Ramos (cell line): ENCODE results near the gene ARTN.

Experiments
- in situ Hi-C: fragments of 300-500 bp; cut with MboI; formaldehyde crosslinking; loops from one replicate; pipeline ENCODE4 v1.14.3; 2022; ENCODE audit warnings: low sequenced_read_pairs; ENCODE audit not compliant: unreplicated experiment

ARTN gene

GRCh38 chr1:43981135-43981491 lies 47.5 kb downstream of the ARTN start:
- in situ Hi-C loops, result no loop called here

- in situ Hi-C loops, result no loop called here
These were observed 48.0 kb downstream of the ARTN start for GRCh38 chr1:43981636-43982035.

GRCh38 chr1:43982241-43982640 lies 48.6 kb downstream of the ARTN start:
- in situ Hi-C loops, result no loop called here

GRCh38 chr1:43982808-43983207 lies 49.2 kb downstream of the ARTN start:
- in situ Hi-C loops, result no loop called here

- in situ Hi-C loops, result no loop called here
These were observed 49.8 kb downstream of the ARTN start for GRCh38 chr1:43983253-43983899.

GRCh38 chr1:43984855-43985254 lies 51.3 kb downstream of the ARTN start:
- in situ Hi-C loops, result no loop called here

- in situ Hi-C loops, result no loop called here
These were observed 52.5 kb downstream of the ARTN start for GRCh38 chr1:43985984-43986595.

- in situ Hi-C loops, result no loop called here
These were observed 53.1 kb downstream of the ARTN start for GRCh38 chr1:43986712-43987111.
